ENCODE measurements around the gene CYB561D1.

Gene CYB561D1

GRCh38 chr1:109502364-109502851 lies 8.5 kb downstream of the CYB561D1 start:
- peak; percentile 36 for DNase-seq

- no peak for DNase-seq
Measured at GRCh38 chr1:109503935-109504334, 10.0 kb downstream of the CYB561D1 start.

- DNase-seq: no peak
Measured at GRCh38 chr1:109504974-109505373, 11.1 kb downstream of the CYB561D1 start.

- DNase-seq: no peak
Measured at GRCh38 chr1:109508001-109508872, 14.3 kb downstream of the CYB561D1 start.

GRCh38 chr1:109508873-109509175 lies 14.9 kb downstream of the CYB561D1 start:
- no peak for DNase-seq

GRCh38 chr1:109509176-109510134 lies 15.6 kb downstream of the CYB561D1 start, which contains the start of gene AMIGO1:
Gene AMIGO1, minus strand, starts transcription at chr1:109509727. Its CDS starts 815 bp downstream, at chr1:109508912.
- DNase-seq: peak; percentile 55

- DNase-seq: no peak
Measured at GRCh38 chr1:109513110-109513710, 19.3 kb downstream of the CYB561D1 start.

- no peak for DNase-seq
Measured at GRCh38 chr1:109514846-109515245, 21.0 kb downstream of the CYB561D1 start.

- no peak for DNase-seq
Measured at GRCh38 chr1:109516872-109517271, 23.0 kb downstream of the CYB561D1 start.

- DNase-seq: no peak
Measured at GRCh38 chr1:109517337-109517736, 23.4 kb downstream of the CYB561D1 start.

GRCh38 chr1:109521002-109521951 lies 27.4 kb downstream of the CYB561D1 start:
- DNase-seq: no peak

- no peak for DNase-seq
Measured at GRCh38 chr1:109522026-109522425, 28.1 kb downstream of the CYB561D1 start.

- DNase-seq: no peak
Measured at GRCh38 chr1:109523706-109524105, 29.8 kb downstream of the CYB561D1 start.

GRCh38 chr1:109527098-109527811 lies 33.4 kb downstream of the CYB561D1 start:
- no peak for DNase-seq

GRCh38 chr1:109527846-109528695 lies 34.2 kb downstream of the CYB561D1 start:
- no peak for DNase-seq

- DNase-seq: no peak
Measured at GRCh38 chr1:109528712-109529111, 34.8 kb downstream of the CYB561D1 start.

GRCh38 chr1:109529881-109530456 lies 36.1 kb downstream of the CYB561D1 start:
- no peak for DNase-seq

- no peak for DNase-seq
Measured at GRCh38 chr1:109530457-109531087, 36.7 kb downstream of the CYB561D1 start.

GRCh38 chr1:109531380-109531779 lies 37.5 kb downstream of the CYB561D1 start:
- no peak for DNase-seq

All from activated effector memory CD4-positive, alpha-beta T cell treated with Interleukin-2 at 50 U/mL for 16 hours (primary cell).